Measurements from ENCODE around the gene DDX10. TPM values are rescaled to one million over a fixed set of nuclear protein-coding genes. Genes with fewer than 3 reads are reported as not detected.

The DDX10 gene
- total RNA-seq, 1 experiment from 2014 or later, result 78.3 TPM

GRCh38 chr11:108870373-108871020 is 205.6 kb downstream of the DDX10 start:
- no peaks in the 10 kb centered on the region for H3K4me1 Mint-ChIP-seq (ENCODE audit: low read depth, unreplicated experiment)
- intact Hi-C loops (cut with micrococcal nuclease; ENCODE audit: unreplicated experiment), result loop anchor here (1.0 to 5.0 kb wide), 3 partner anchors 82 to 827 kb away; no protein-coding TSS in a partner anchor
- H3K27me3 ChIP-seq (replicated peaks; ENCODE audit: control insufficient read depth, insufficient read depth, low read length), result no peaks in the 10 kb centered on the region
- POLR2A ChIA-PET, result no interaction called here
- CTCF ChIA-PET, result interaction anchor here (0.5 to 2.4 kb wide), 7 partner anchors 9 to 743 kb away, joined by 3 to 33 read pairs (median 4); no protein-coding TSS in a partner anchor
- no TSS peak for BruUV-seq (replicated peaks)
- H3K27ac Mint-ChIP-seq (ENCODE audit: unreplicated experiment), result no peak overlapping the region
- H3K9me3 Mint-ChIP-seq (ENCODE audit: unreplicated experiment), result no peaks in the 10 kb centered on the region
- no peaks in the 10 kb centered on the region for H3K4me1 ChIP-seq
- no peaks in the 10 kb centered on the region for H3K36me3 ChIP-seq (ENCODE audit: control insufficient read depth, insufficient read depth, low read length)
- no peaks in the 10 kb centered on the region for H3K27me3 Mint-ChIP-seq (ENCODE audit: insufficient read depth, unreplicated experiment)
- no peaks in the 10 kb centered on the region for H3K9me3 ChIP-seq
- H3K36me3 Mint-ChIP-seq (ENCODE audit: insufficient read depth, unreplicated experiment), result no peaks in the 10 kb centered on the region
- H3K4me3 Mint-ChIP-seq (ENCODE audit: unreplicated experiment), result no peak overlapping the region
- no peak for DNase-seq
- TF ChIP-seq CTCF (IDR thresholded peaks at IDR 0.05; ENCODE audit: insufficient read depth in 1 of 2, low read depth in 1 of 2, low read length in 1 of 2, severe bottlenecking in 1 of 2, unreplicated experiment in 1 of 2), result no peak
- H3K4me3 ChIP-seq (ENCODE audit: low read depth, low read length), result no peak overlapping the region

GRCh38 chr11:108871152-108871551 is 206.3 kb downstream of the DDX10 start:
- Mint-ChIP-seq H3K36me3 (ENCODE audit: insufficient read depth, unreplicated experiment) (no peaks in the 10 kb centered on the region), H3K27ac (ENCODE audit: unreplicated experiment) (no peak overlapping the region), H3K4me1 (ENCODE audit: low read depth, unreplicated experiment) (no peaks in the 10 kb centered on the region), H3K4me3 (ENCODE audit: unreplicated experiment) (no peak overlapping the region), H3K9me3 (ENCODE audit: unreplicated experiment) (no peaks in the 10 kb centered on the region), H3K27me3 (ENCODE audit: insufficient read depth, unreplicated experiment) (no peaks in the 10 kb centered on the region)
- H3K4me3 ChIP-seq (ENCODE audit: low read depth, low read length), result no peak overlapping the region
- H3K36me3 ChIP-seq (ENCODE audit: control insufficient read depth, insufficient read depth, low read length), result no peaks in the 10 kb centered on the region
- no peaks in the 10 kb centered on the region for H3K27me3 ChIP-seq (replicated peaks; ENCODE audit: control insufficient read depth, insufficient read depth, low read length)
- H3K9me3 ChIP-seq, result no peaks in the 10 kb centered on the region
- TF ChIP-seq CTCF (IDR thresholded peaks at IDR 0.05; ENCODE audit: insufficient read depth in 1 of 2, low read depth in 1 of 2, low read length in 1 of 2, severe bottlenecking in 1 of 2, unreplicated experiment in 1 of 2), result peak; percentile 73 to 91
- BruUV-seq (replicated peaks), result no TSS peak
- H3K4me1 ChIP-seq, result no peaks in the 10 kb centered on the region
- DNase-seq, result peak; percentile 55 to 64
- intact Hi-C loops (cut with micrococcal nuclease; ENCODE audit: unreplicated experiment), result loop anchor here (1.0 to 5.0 kb wide), 3 partner anchors 83 to 826 kb away; no protein-coding TSS in a partner anchor
- POLR2A ChIA-PET, result no interaction called here
- CTCF ChIA-PET, result interaction anchor here (0.6 to 2.4 kb wide), 10 partner anchors 9 to 744 kb away, joined by 3 to 33 read pairs (median 4); no protein-coding TSS in a partner anchor

GRCh38 chr11:108871867-108872266 is 207.0 kb downstream of the DDX10 start:
- TF ChIP-seq CTCF (IDR thresholded peaks at IDR 0.05; ENCODE audit: insufficient read depth in 1 of 2, low read depth in 1 of 2, low read length in 1 of 2, severe bottlenecking in 1 of 2, unreplicated experiment in 1 of 2), result no peak
- Histone ChIP-seq H3K4me1 (no peaks in the 10 kb centered on the region), H3K36me3 (ENCODE audit: control insufficient read depth, insufficient read depth, low read length) (no peaks in the 10 kb centered on the region), H3K4me3 (ENCODE audit: low read depth, low read length) (no peak overlapping the region), H3K9me3 (no peaks in the 10 kb centered on the region), H3K27me3 (replicated peaks; ENCODE audit: control insufficient read depth, insufficient read depth, low read length) (no peaks in the 10 kb centered on the region)
- H3K27ac Mint-ChIP-seq (ENCODE audit: unreplicated experiment), result no peak overlapping the region
- no peaks in the 10 kb centered on the region for H3K4me1 Mint-ChIP-seq (ENCODE audit: low read depth, unreplicated experiment)
- no peak for DNase-seq
- no peaks in the 10 kb centered on the region for H3K27me3 Mint-ChIP-seq (ENCODE audit: insufficient read depth, unreplicated experiment)
- ChIA-PET POLR2A (no interaction called here), CTCF (interaction anchor here (0.6 to 2.4 kb wide), 8 partner anchors 10 to 189 kb away, joined by 3 to 33 read pairs (median 4); no protein-coding TSS in a partner anchor)
- BruUV-seq (replicated peaks), result no TSS peak
- H3K36me3 Mint-ChIP-seq (ENCODE audit: insufficient read depth, unreplicated experiment), result no peaks in the 10 kb centered on the region
- intact Hi-C loops (cut with micrococcal nuclease; ENCODE audit: unreplicated experiment), result loop anchor here (1.0 to 5.0 kb wide), 3 partner anchors 84 to 825 kb away; no protein-coding TSS in a partner anchor
- no peaks in the 10 kb centered on the region for H3K9me3 Mint-ChIP-seq (ENCODE audit: unreplicated experiment)
- no peak overlapping the region for H3K4me3 Mint-ChIP-seq (ENCODE audit: unreplicated experiment)

All from Caco-2 (cell line).